Ovary (tissue), 9 donors: ENCODE data around the gene KCNK16. TPM values are rescaled to one million over a fixed set of nuclear protein-coding genes. Genes with fewer than 3 reads are reported as not detected.

Source experiments
- DNase-seq, 5 donors: peaks; one replicate each; pipeline ENCODE4 v3.0.0-alpha.2; 2019 to 2020
- H3K27ac ChIP-seq, 2 donors: fragments of 200-600 bp; one replicate each; pipeline versions ENCODE4 v1.5.1 to v1.8.0; 2019 to 2022
- H3K27me3 ChIP-seq: fragments of 200-600 bp; one replicate; pipeline ENCODE4 v1.8.0; 2022
- H3K36me3 ChIP-seq: fragments of 200-600 bp; sonication (generic); one replicate; pipeline ENCODE4 v1.5.1; 2019
- H3K4me1 ChIP-seq: one replicate; pipeline ENCODE4 v1.8.1; 2013; ENCODE audit warnings: mild to moderate bottlenecking, moderate library complexity; ENCODE audit not compliant: insufficient read depth
- H3K4me3 ChIP-seq: fragments of 200-600 bp; sonication (generic); one replicate; pipeline ENCODE4 v1.5.1; 2017
- H3K9me3 ChIP-seq, 2 donors: fragments of 200-600 bp in 1 of 2; sonication (generic) in 1 of 2; one replicate each; pipeline versions ENCODE4 v1.5.1 to v1.8.1; 2013 to 2019; ENCODE audit warnings: mild to moderate bottlenecking in 1 of 2, moderate library complexity in 1 of 2
- EP300 ChIP-seq: sonication (generic); formaldehyde crosslinking; IDR thresholded peaks from one replicate; pipeline ENCODE4 v1.6.1; 2017; ENCODE audit warnings: antibody characterized with exemption
- POLR2A ChIP-seq: fragments of 450-650 bp; IDR thresholded peaks from one replicate; pipeline ENCODE4 v1.6.1; 2017; ENCODE audit warnings: antibody characterized with exemption, mild to moderate bottlenecking, moderate library complexity
- WGBS, 3 donors: extraction: QIAGEN DNeasy Blood & Tissue Kit in 1 of 3; methylation state at CpG; one replicate each; pipeline versions ENCODE4 v1.1.5 to v1.1.7; 2013 to 2017; 5-methylcytosine and 5-hydroxymethylcytosine counted together
- intact Hi-C, 4 donors: fragments of 100-400 bp; cut with DNase I; formaldehyde crosslinking; loops; one replicate each; pipeline versions ENCODE4 v1.11.0 to v1.15.1; 2022 to 2023
- polyA plus RNA-seq, 2 donors: library from polyadenylated mRNA; stranded (reverse); fragments of 200-250 nt in 1 of 2; fragments of 350-450 nt in 1 of 2; fragmentation: Illumina TruSeq in 1 of 2; extraction: RNeasy Lipid Tissue Mini Kit (QIAGEN cat#74804) in 1 of 2; gene quantifications; one replicate each; pipeline ENCODE4 v1.2.3, GENCODE V29; 2013 to 2014
- total RNA-seq, 7 donors: library from RNA; depleted of rRNA in 2 of 7; stranded (reverse); fragments of >200 nt in 2 of 7; fragmentation: NEBNext Ultra II Directional in 3 of 7; extraction: Animal tissue kit (Norgen Biotek cat#: 25700) in 3 of 7; gene quantifications; one replicate each; pipeline versions ENCODE4 v1.1.0 to v1.2.4, GENCODE V29; 2016 to 2023
- TF ChIP-seq, protein P1 (sequence below), 3 donors: fragments of 450-650 bp in 2 of 3; fragments of 200-600 bp in 1 of 3; IDR thresholded peaks; one replicate each; pipeline versions ENCODE4 v1.5.1 to v1.8.0; 2016 to 2022; ENCODE audit warnings: antibody characterized with exemption in 3 of 3, mild to moderate bottlenecking in 1 of 3
- donor health status: DM: no; HTN: no; CAD: no; lungs with moderate emphysema.
- donor health status: DM: no; HTN: no; CAD: no.
- donor health status: Bipolar disorder and iron deficiency.
- donor health status: DM: yes; HTN: yes; CAD: no.
- donor health status: DM: no; HTN: no; CAD: no.
- donor health status: DM: yes; HTN: yes; CAD: no.

The KCNK16 gene
- total and polyA plus RNA-seq, 9 donors: not detected

DNA sequence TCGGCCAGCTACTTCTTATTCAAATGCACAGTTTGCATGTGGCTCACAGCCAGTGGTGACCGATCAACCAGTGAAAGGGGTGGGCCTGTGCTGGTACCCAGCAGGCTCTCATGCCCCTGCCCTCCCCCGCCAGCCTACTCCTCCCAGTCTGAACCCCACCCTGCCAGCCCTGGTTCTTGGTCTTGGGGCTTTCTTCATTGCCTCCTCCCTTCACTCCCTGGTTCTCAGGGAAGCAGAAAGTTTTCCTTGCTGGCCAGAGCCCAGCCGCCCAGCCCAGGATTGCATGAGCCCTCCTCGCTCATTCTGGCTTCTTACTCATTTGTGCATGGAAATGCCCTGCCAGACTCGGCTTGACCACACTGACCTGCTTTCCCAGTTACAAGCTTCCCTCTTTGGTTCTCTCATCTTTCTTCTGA is 49.1 kb downstream of the KCNK16 start:
- Histone ChIP-seq H3K4me3 (no peak overlapping the region), H3K27ac (no peak overlapping the region), H3K36me3 (no peaks in the 10 kb centered on the region), H3K9me3 (no peaks in the 10 kb centered on the region), H3K4me1 (no peaks in the 10 kb centered on the region), H3K27me3 (no peaks in the 10 kb centered on the region)
- TF ChIP-seq, protein P1, sequence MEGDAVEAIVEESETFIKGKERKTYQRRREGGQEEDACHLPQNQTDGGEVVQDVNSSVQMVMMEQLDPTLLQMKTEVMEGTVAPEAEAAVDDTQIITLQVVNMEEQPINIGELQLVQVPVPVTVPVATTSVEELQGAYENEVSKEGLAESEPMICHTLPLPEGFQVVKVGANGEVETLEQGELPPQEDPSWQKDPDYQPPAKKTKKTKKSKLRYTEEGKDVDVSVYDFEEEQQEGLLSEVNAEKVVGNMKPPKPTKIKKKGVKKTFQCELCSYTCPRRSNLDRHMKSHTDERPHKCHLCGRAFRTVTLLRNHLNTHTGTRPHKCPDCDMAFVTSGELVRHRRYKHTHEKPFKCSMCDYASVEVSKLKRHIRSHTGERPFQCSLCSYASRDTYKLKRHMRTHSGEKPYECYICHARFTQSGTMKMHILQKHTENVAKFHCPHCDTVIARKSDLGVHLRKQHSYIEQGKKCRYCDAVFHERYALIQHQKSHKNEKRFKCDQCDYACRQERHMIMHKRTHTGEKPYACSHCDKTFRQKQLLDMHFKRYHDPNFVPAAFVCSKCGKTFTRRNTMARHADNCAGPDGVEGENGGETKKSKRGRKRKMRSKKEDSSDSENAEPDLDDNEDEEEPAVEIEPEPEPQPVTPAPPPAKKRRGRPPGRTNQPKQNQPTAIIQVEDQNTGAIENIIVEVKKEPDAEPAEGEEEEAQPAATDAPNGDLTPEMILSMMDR (IDR thresholded peaks at IDR 0.05): no peak
- no peak for TF ChIP-seq EP300
- no peak for TF ChIP-seq POLR2A
- intact Hi-C loops: no loop called here
- WGBS, 3 donors: 57 to 71% (median 63%) methylated on average over 6 of the region's 6 CpGs
- DNase-seq: no peak

DNA sequence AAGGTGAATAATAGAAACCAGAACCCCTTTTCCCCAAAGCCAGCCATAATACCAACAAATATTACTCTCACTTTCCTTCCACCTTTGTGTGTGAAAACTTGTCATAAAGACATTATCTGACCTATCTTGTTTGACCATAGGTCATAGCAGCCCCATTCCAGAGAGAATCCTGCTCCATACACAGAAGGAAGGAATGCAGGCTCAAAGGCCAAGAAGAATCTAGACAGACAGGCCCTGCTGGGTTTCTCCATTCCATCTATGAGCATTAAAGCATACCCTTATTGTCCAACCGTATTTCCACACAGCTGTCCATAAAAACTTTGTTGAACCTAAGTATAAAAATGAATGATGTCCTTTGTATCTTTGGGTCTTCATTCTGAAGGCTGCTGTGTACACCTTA is 52.5 kb downstream of the KCNK16 start:
- H3K9me3 ChIP-seq: no peaks in the 10 kb centered on the region
- H3K27me3 ChIP-seq: no peaks in the 10 kb centered on the region
- no peak overlapping the region for H3K27ac ChIP-seq
- no peak overlapping the region for H3K4me3 ChIP-seq
- WGBS, 3 donors: 79 to 89% (median 79%) methylated on average over 1 of the region's 1 CpG
- intact Hi-C loops: no loop called here
- no peak for DNase-seq
- TF ChIP-seq EP300 (no peak), POLR2A (no peak)
- TF ChIP-seq, protein P1 (IDR thresholded peaks at IDR 0.05): no peak
- no peaks in the 10 kb centered on the region for H3K36me3 ChIP-seq
- H3K4me1 ChIP-seq: no peaks in the 10 kb centered on the region

DNA sequence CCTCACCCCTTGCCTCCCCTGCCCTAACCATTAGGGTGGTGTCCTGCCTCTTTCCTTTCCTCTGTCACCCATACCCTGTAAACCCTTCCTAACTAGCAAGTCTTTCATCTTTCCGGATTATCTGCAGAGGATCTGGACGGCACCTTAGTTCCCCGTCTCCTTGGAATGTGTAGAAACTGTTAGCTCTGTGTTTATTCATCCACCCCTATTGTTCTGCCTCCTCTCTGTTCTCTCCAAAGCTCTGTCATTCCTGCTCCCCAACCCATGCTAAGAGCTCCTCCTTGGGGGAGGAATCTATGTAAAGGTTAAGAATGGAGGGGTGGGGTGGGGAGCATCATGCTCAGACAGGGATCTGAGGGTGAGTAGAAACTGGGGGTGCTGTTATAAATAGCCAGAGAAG is 53.8 kb downstream of the KCNK16 start:
- H3K27me3 ChIP-seq: no peaks in the 10 kb centered on the region
- 64 to 80% (median 68%) methylated on average over 3 of the region's 3 CpGs for WGBS, 3 donors
- TF ChIP-seq, protein P1 (IDR thresholded peaks at IDR 0.05): no peak
- TF ChIP-seq EP300: no peak
- TF ChIP-seq POLR2A: no peak

DNA sequence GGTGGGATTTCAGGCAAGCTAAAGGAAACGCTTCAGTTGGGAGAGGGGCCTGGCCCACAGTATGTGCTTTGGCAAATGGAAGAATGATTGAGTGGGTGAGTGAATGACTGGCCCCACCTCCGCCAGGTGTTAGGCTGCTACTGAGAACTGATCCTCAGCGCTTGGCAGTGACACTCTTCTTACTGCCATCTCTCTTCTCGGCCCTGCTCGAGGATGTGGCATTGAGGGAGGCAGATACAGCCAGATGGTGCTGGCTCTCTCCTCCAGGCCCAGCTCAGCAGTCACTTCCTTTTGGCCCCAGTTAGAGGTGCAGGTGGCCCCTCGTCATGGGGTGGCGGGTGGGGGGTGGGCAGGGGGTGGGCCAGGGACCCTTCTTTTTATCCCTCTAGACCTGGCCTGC is 54.3 kb downstream of the KCNK16 start:
- intact Hi-C loops: no loop called here
- Histone ChIP-seq H3K27ac (no peak overlapping the region), H3K4me3 (no peak overlapping the region), H3K27me3 (no peaks in the 10 kb centered on the region), H3K4me1 (no peaks in the 10 kb centered on the region), H3K9me3 (no peaks in the 10 kb centered on the region), H3K36me3 (no peaks in the 10 kb centered on the region)
- DNase-seq: no peak
- WGBS, 3 donors: 74 to 88% (median 82%) methylated on average over 7 of the region's 7 CpGs
- TF ChIP-seq EP300: no peak
- TF ChIP-seq, protein P1 (IDR thresholded peaks at IDR 0.05): no peak
- no peak for TF ChIP-seq POLR2A

More for the DNA sequence above, 53.8 kb downstream of the KCNK16 start:
- Histone ChIP-seq H3K4me3 (no peak overlapping the region), H3K9me3 (no peaks in the 10 kb centered on the region), H3K4me1 (no peaks in the 10 kb centered on the region), H3K36me3 (no peaks in the 10 kb centered on the region), H3K27ac (no peak overlapping the region)
- no peak for DNase-seq
- intact Hi-C loops: no loop called here
